GM12874 (cell line): Measurements from ENCODE around the gene POLQ.

Experiments used
- CTCF ChIP-seq: IDR thresholded peaks from 2 replicates; pipeline ENCODE4 v1.5.1; 2011; ENCODE audit warnings: low read depth, mild to moderate bottlenecking, control low read depth, low read length, moderate library complexity; ENCODE audit not compliant: insufficient read depth

Gene POLQ

GRCh38 chr3:121566773-121567172 lies 21.0 kb upstream of the POLQ start:
- TF ChIP-seq CTCF, result no peak

GRCh38 chr3:121562148-121562547 lies 16.4 kb upstream of the POLQ start:
- no peak for TF ChIP-seq CTCF

- TF ChIP-seq CTCF, result no peak
Measured at GRCh38 chr3:121557426-121557934, 11.7 kb upstream of the POLQ start.

GRCh38 chr3:121552797-121553196 lies 7.0 kb upstream of the POLQ start:
- TF ChIP-seq CTCF, result no peak

- TF ChIP-seq CTCF, result no peak
Measured at GRCh38 chr3:121552379-121552778, 6.6 kb upstream of the POLQ start.

- no peak for TF ChIP-seq CTCF
Measured at GRCh38 chr3:121545049-121545573, 677 bp downstream of the POLQ start.

GRCh38 chr3:121542924-121543323 lies 2.9 kb downstream of the POLQ start:
- TF ChIP-seq CTCF, result no peak
